Measurements from ENCODE around the gene S100A1. TPM values are rescaled to one million over a fixed set of nuclear protein-coding genes. Genes with fewer than 3 reads are reported as not detected.

The S100A1 gene
- total and polyA plus RNA-seq, 2 of the 13 experiments (the other 11 are each of a cell fraction or from before 2014, with no cell fraction given): 120 to 251 TPM

GRCh38 chr1:153612755-153613331, 15.4 kb upstream of the S100A1 start, which contains the start of gene S100A16:
Gene S100A16 (minus strand): TSS chr1:153613137. CDS start chr1:153608151, 4,986 bp downstream.
- H3K4me1 ChIP-seq (ENCODE audit: insufficient read depth, low read length): peaks cover 85% of the 10 kb centered on the region
- H3K27ac ChIP-seq (ENCODE audit: extremely low read length, insufficient read depth, low read length): peak within 1 kb of the TSS; percentile 66
- peaks cover 12% of the 10 kb centered on the region for H3K79me2 ChIP-seq (ENCODE audit: insufficient read depth, low read length)
- no peaks in the 10 kb centered on the region for H3K9me3 ChIP-seq (ENCODE audit: low read length)
- WGBS (ENCODE audit: low lambda C conversion rate): 0% methylated on average over 2 of the region's 9 CpGs
- no peak for DNase-seq (ENCODE audit: low spot score)
- H3K4me2 ChIP-seq (ENCODE audit: low read depth, low read length): peak within 1 kb of the TSS; percentile 84
- peak within 1 kb of the TSS; percentile 60 to 76 (median 71) for H3K4me3 ChIP-seq (replicated peaks in 1 of 3; ENCODE audit: insufficient read depth in 1 of 3, low read depth in 2 of 3, low read length in 3 of 3)
- POLR2A ChIA-PET: interaction anchor here (1.0 to 12.2 kb wide), 13 partner anchors 9 to 163 kb away, joined by 3 to 390 read pairs (median 4); partner anchors contain the start of genes CHTOP, S100A1, S100A13 and SLC27A3
- peak within 1 kb of the TSS; percentile 80 for H3K9ac ChIP-seq (ENCODE audit: insufficient read depth, low read depth, low read length)
- no peaks in the 10 kb centered on the region for H3K36me3 ChIP-seq (replicated peaks in 1 of 2; ENCODE audit: control insufficient read depth in 1 of 2, insufficient read depth in 2 of 2, low read length in 2 of 2)
- no peaks in the 10 kb centered on the region; a peak in 1 of 5 replicates for H3K27me3 ChIP-seq (ENCODE audit: control insufficient read depth in 1 of 2, insufficient read depth in 2 of 2, low read length in 2 of 2)
- H4K20me1 ChIP-seq (ENCODE audit: insufficient read depth, low read length): no peaks in the 10 kb centered on the region
- no peak within 1 kb of the TSS for H2AFZ ChIP-seq (ENCODE audit: low read length)
- intact Hi-C loops (cut with micrococcal nuclease; ENCODE audit: unreplicated experiment) (no loop called here), in situ Hi-C loops (cut with HindIII; ENCODE audit: extremely low pct_ligation_motif_present, low pct_unique_long_range_greater_than_20kb) (no loop called here)
- BruUV-seq (replicated peaks): no TSS peak
- no peak for FAIRE-seq
- CTCF ChIA-PET (ENCODE audit: low intra/inter-chr PET ratio, low total read pairs): no interaction called here
- peak; percentile 49 for ATAC-seq
- TF ChIP-seq SMARCE1 (IDR thresholded peaks at IDR 0.05; ENCODE audit: borderline replicate concordance) (no peak), HNRNPL (IDR thresholded peaks at IDR 0.05; ENCODE audit: low read depth, low read length) (peak; percentile 79; the same call in 1 of the 2 replicates), IRF2 (CRISPR knock-in tag; IDR thresholded peaks at IDR 0.05) (0 out of 2 replicates have a peak, but pooled peaks have one; percentile 20), PAX8 (CRISPR knock-in tag; IDR thresholded peaks at IDR 0.05; ENCODE audit: borderline replicate concordance) (no peak), PRDM15 (CRISPR knock-in tag; IDR thresholded peaks at IDR 0.05) (no peak), ZNF230 (CRISPR knock-in tag; IDR thresholded peaks at IDR 0.05) (0 out of 2 replicates have a peak, but pooled peaks have one; percentile 15), NRL (CRISPR knock-in tag; IDR thresholded peaks at IDR 0.05; ENCODE audit: borderline replicate concordance) (0 out of 2 replicates have a peak, but pooled peaks have one; percentile 35), KLF9 (CRISPR knock-in tag; IDR thresholded peaks at IDR 0.05; ENCODE audit: low read depth) (no peak), ZBTB46 (CRISPR knock-in tag; IDR thresholded peaks at IDR 0.05; ENCODE audit: borderline replicate concordance) (0 out of 2 replicates have a peak, but pooled peaks have one; percentile 37), TOE1 (CRISPR knock-in tag; IDR thresholded peaks at IDR 0.05) (no peak), MAFG (CRISPR knock-in tag; IDR thresholded peaks at IDR 0.05) (no peak), ZNF224 (CRISPR knock-in tag; IDR thresholded peaks at IDR 0.05) (0 out of 2 replicates have a peak, but pooled peaks have one; percentile 47), SRY (CRISPR knock-in tag; IDR thresholded peaks at IDR 0.05) (no peak), SRSF4 (IDR thresholded peaks at IDR 0.05; ENCODE audit: low read depth, low read length, poor library complexity, severe bottlenecking) (no peak), NFKB2 (CRISPR knock-in tag; IDR thresholded peaks at IDR 0.05; ENCODE audit: borderline replicate concordance) (0 out of 2 replicates have a peak, but pooled peaks have one; percentile 48), KDM6A (CRISPR knock-in tag; IDR thresholded peaks at IDR 0.05; ENCODE audit: low read depth) (0 out of 2 replicates have a peak, but pooled peaks have one; percentile 21), ZMYM2 (CRISPR knock-in tag; IDR thresholded peaks at IDR 0.05) (no peak), HINFP (CRISPR knock-in tag; IDR thresholded peaks at IDR 0.05; ENCODE audit: low read depth) (no peak)
